Activated CD8-positive, alpha-beta memory T cell treated with anti-CD3 and anti-CD28 coated beads for 4 hours (primary cell): ENCODE results near the gene NEURL1.
"Not testable (repeated sequence)": the region's sequence is repeated elsewhere in the genome, so short reads cannot be mapped to it uniquely, and the experiment has no call there.

ENCODE experiments used
- DNase-seq, 2 donors: peaks; one replicate each; pipeline ENCODE4 v3.0.0-alpha.2; 2020; ENCODE audit warnings: low read depth in 2 of 2

The NEURL1 gene

GRCh38 chr10:103622935-103623574 lies 129.6 kb downstream of the NEURL1 start:
- no peak for DNase-seq

- no peak for DNase-seq
Measured at GRCh38 chr10:103626178-103626577, 132.7 kb downstream of the NEURL1 start.

- no peak for DNase-seq
Measured at GRCh38 chr10:103627111-103627892, 133.8 kb downstream of the NEURL1 start.

- DNase-seq = no peak
Measured at GRCh38 chr10:103627893-103628292, 134.4 kb downstream of the NEURL1 start.

- DNase-seq = no peak
Measured at GRCh38 chr10:103629581-103629980, 136.1 kb downstream of the NEURL1 start.

- DNase-seq = no peak
Measured at GRCh38 chr10:103630156-103630555, 136.7 kb downstream of the NEURL1 start.

GRCh38 chr10:103632247-103632642 lies 138.7 kb downstream of the NEURL1 start:
- no peak for DNase-seq

GRCh38 chr10:103632871-103633270 lies 139.4 kb downstream of the NEURL1 start:
- DNase-seq = not testable (repeated sequence)

GRCh38 chr10:103633846-103634245 lies 140.3 kb downstream of the NEURL1 start:
- DNase-seq = no peak

- no peak for DNase-seq
Measured at GRCh38 chr10:103635580-103635979, 142.1 kb downstream of the NEURL1 start.

GRCh38 chr10:103636492-103636891 lies 143.0 kb downstream of the NEURL1 start:
- no peak for DNase-seq

- DNase-seq = no peak
Measured at GRCh38 chr10:103637011-103637410, 143.5 kb downstream of the NEURL1 start.

- DNase-seq = no peak
Measured at GRCh38 chr10:103637927-103638557, 144.5 kb downstream of the NEURL1 start.

- DNase-seq = no peak
Measured at GRCh38 chr10:103638948-103639347, 145.4 kb downstream of the NEURL1 start.

GRCh38 chr10:103640436-103641181 lies 147.1 kb downstream of the NEURL1 start:
- no peak for DNase-seq

- DNase-seq = no peak
Measured at GRCh38 chr10:103641326-103641725, 147.8 kb downstream of the NEURL1 start.
